Sigmoid colon (tissue), 3 donors: Measurements from ENCODE around the gene RSPH1.

Source experiments
- POLR2A ChIP-seq, 2 donors: fragments of 450-650 bp; IDR thresholded peaks; one replicate each; pipeline ENCODE4 v1.6.1; 2016; ENCODE audit warnings: antibody characterized with exemption in 2 of 2, mild to moderate bottlenecking in 2 of 2, moderate library complexity in 2 of 2
- TF ChIP-seq, protein P1 (sequence below), 4 experiments: fragments of 450-650 bp in 3 of 4; fragments of 200-600 bp in 1 of 4; IDR thresholded peaks; one replicate each; pipeline ENCODE4 v1.5.1; 2016 to 2019; ENCODE audit warnings: antibody characterized with exemption in 4 of 4, mild to moderate bottlenecking in 3 of 4, moderate library complexity in 2 of 4

DNA sequence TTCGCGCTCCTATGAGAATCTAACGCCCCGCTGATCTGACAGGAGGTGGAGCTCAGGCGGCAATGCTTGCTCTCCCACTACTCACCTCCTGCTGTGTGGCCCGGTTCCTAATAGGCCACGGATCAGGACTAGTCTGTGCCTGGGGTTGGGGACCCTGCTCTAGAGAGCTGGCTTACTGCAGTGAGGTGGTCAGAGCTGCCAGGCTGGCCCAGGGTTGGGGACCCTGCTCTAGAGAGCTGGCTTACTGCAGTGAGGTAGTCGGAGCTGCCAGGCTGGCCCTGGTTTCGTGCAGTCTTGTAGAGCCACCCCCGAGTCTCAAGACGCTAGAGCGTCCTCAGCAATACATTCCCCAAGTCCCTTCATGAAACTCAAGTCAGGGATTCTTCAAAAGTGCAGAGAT, 45.1 kb upstream of the RSPH1 start:
- no peak for TF ChIP-seq POLR2A (IDR thresholded peaks at IDR 0.05)
- TF ChIP-seq, protein P1, sequence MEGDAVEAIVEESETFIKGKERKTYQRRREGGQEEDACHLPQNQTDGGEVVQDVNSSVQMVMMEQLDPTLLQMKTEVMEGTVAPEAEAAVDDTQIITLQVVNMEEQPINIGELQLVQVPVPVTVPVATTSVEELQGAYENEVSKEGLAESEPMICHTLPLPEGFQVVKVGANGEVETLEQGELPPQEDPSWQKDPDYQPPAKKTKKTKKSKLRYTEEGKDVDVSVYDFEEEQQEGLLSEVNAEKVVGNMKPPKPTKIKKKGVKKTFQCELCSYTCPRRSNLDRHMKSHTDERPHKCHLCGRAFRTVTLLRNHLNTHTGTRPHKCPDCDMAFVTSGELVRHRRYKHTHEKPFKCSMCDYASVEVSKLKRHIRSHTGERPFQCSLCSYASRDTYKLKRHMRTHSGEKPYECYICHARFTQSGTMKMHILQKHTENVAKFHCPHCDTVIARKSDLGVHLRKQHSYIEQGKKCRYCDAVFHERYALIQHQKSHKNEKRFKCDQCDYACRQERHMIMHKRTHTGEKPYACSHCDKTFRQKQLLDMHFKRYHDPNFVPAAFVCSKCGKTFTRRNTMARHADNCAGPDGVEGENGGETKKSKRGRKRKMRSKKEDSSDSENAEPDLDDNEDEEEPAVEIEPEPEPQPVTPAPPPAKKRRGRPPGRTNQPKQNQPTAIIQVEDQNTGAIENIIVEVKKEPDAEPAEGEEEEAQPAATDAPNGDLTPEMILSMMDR (IDR thresholded peaks at IDR 0.05): no peak
